B cell (primary cell): ENCODE measurements around the gene ZBED4. TPM values are rescaled to one million over a fixed set of nuclear protein-coding genes. Genes with fewer than 3 reads are reported as not detected.

Experiments
- ATAC-seq: fragments of 200-7000 bp; cut with Tn5 transposase; one replicate; pipeline ENCODE4 v1.10.0; 2021; ENCODE audit warnings: low read depth, mild to moderate bottlenecking, moderate number of reproducible peaks, moderate library complexity
- CTCF ChIA-PET: fragments of 350-600 bp; sonication (Branson Sonifier 250); formaldehyde crosslinking; loops from one replicate; lab custom pipeline; 2021; ENCODE audit warnings: antibody characterized with exemption, inconsistent platforms; lab: Charles Lee
- POLR2A ChIA-PET: fragments of 350-600 bp; sonication (Branson Sonifier 250); formaldehyde crosslinking; loops from one replicate; lab custom pipeline; 2021; ENCODE audit warnings: antibody characterized with exemption; lab: Charles Lee
- DNase-seq: peaks from one replicate; pipeline ENCODE4 v3.0.0; 2013
- H2AFZ ChIP-seq: 2 replicates; pipeline ENCODE4 v1.6.1; 2012; ENCODE audit warnings: mild to moderate bottlenecking, low read depth, low read length; ENCODE audit not compliant: insufficient read depth, poor library complexity, severe bottlenecking
- H3K27ac ChIP-seq, 2 donors: 1 replicate in 1 of 2; 2 replicates in 1 of 2; pipeline ENCODE4 v1.5.1; 2012 to 2013; ENCODE audit warnings: low read length in 2 of 2, mild to moderate bottlenecking in 2 of 2, moderate library complexity in 1 of 2
- H3K27me3 ChIP-seq, 4 experiments: fragments of 200-600 bp in 1 of 4; sonication (generic) in 1 of 4; replicated peaks in 1 of 4; 1 replicate in 2 of 4; 2 replicates in 2 of 4; pipeline versions ENCODE4 v1.6.1 to v1.7.0; 2013 to 2016; ENCODE audit warnings: low read length in 3 of 4, mild to moderate bottlenecking in 2 of 4, mixed read lengths in 1 of 4, moderate library complexity in 1 of 4; ENCODE audit not compliant: insufficient read depth in 4 of 4, control insufficient read depth in 3 of 4; ENCODE audit errors: control extremely low read depth in 1 of 4
- H3K36me3 ChIP-seq, 2 experiments: replicated peaks in 1 of 2; 1 replicate in 1 of 2; 2 replicates in 1 of 2; pipeline versions ENCODE4 v1.6.1 to v1.7.1; 2013; ENCODE audit warnings: low read length in 1 of 2; ENCODE audit not compliant: insufficient read depth in 2 of 2, control insufficient read depth in 1 of 2; ENCODE audit errors: control extremely low read depth in 1 of 2, extremely low read depth in 1 of 2
- H3K4me1 ChIP-seq, 2 donors: fragments of 200-600 bp in 1 of 2; sonication (generic) in 1 of 2; 1 replicate in 1 of 2; 2 replicates in 1 of 2; pipeline versions ENCODE4 v1.5.1 to v1.6.1; 2013 to 2017; ENCODE audit warnings: low read length in 2 of 2; ENCODE audit not compliant: control insufficient read depth in 2 of 2, insufficient read depth in 2 of 2
- H3K4me2 ChIP-seq: replicated peaks from 2 replicates; pipeline ENCODE3; 2012; ENCODE audit warnings: mild to moderate bottlenecking, low read depth, low read length; ENCODE audit not compliant: poor library complexity, severe bottlenecking
- H3K4me3 ChIP-seq, 5 experiments: fragments of 200-600 bp in 1 of 5; sonication (generic) in 1 of 5; 1 replicate in 3 of 5; 2 replicates in 2 of 5; pipeline versions ENCODE4 v1.5.1 to v1.7.0; 2011 to 2016; ENCODE audit warnings: low read length in 4 of 5, mild to moderate bottlenecking in 4 of 5, low read depth in 2 of 5, control low read depth in 1 of 5, moderate library complexity in 1 of 5; ENCODE audit not compliant: insufficient read depth in 1 of 5; ENCODE audit errors: control extremely low read depth in 1 of 5, extremely low read depth in 1 of 5
- H3K79me2 ChIP-seq: fragments of 200-600 bp; sonication (generic); one replicate; pipeline ENCODE4 v1.6.0; 2016; ENCODE audit warnings: low read length; ENCODE audit not compliant: control insufficient read depth, insufficient read depth
- H3K9ac ChIP-seq: fragments of 200-600 bp; sonication (generic); 2 replicates; pipeline ENCODE4 v1.6.1; 2017; ENCODE audit warnings: mild to moderate bottlenecking, low read length, moderate library complexity
- H3K9me3 ChIP-seq, 3 donors: one replicate each; pipeline versions ENCODE4 v1.6.1 to v1.7.1; 2013; ENCODE audit warnings: low read length in 2 of 3; ENCODE audit not compliant: control insufficient read depth in 2 of 3, insufficient read depth in 1 of 3; ENCODE audit errors: control extremely low read depth in 1 of 3
- H4K20me1 ChIP-seq: 2 replicates; pipeline ENCODE4 v1.6.0; 2012; ENCODE audit warnings: mild to moderate bottlenecking, low read length; ENCODE audit not compliant: insufficient read depth, control insufficient read depth, poor library complexity, severe bottlenecking
- H3K27ac Mint-ChIP-seq: one replicate; pipeline ENCODE4 v1.8.0; 2021; ENCODE audit warnings: mixed read lengths
- H3K27me3 Mint-ChIP-seq: one replicate; pipeline ENCODE4 v1.8.0; 2021; ENCODE audit warnings: mixed read lengths
- H3K4me1 Mint-ChIP-seq: one replicate; pipeline ENCODE4 v1.8.0; 2021; ENCODE audit warnings: mixed read lengths
- H3K4me3 Mint-ChIP-seq: one replicate; pipeline ENCODE4 v1.8.0; 2021; ENCODE audit warnings: mixed read lengths
- H3K9me3 Mint-ChIP-seq: one replicate; pipeline ENCODE4 v1.8.0; 2022; ENCODE audit warnings: mixed read lengths; ENCODE audit not compliant: insufficient read depth
- CTCF ChIP-seq: fragments of 200-600 bp; IDR thresholded peaks from one replicate; pipeline ENCODE4 v1.8.0; 2022; ENCODE audit warnings: antibody characterized with exemption, mild to moderate bottlenecking
- EZH2 ChIP-seq: IDR thresholded peaks from 2 replicates; pipeline ENCODE4 v1.6.1; 2012; ENCODE audit warnings: borderline replicate concordance, low read depth, mild to moderate bottlenecking, moderate library complexity, low read length; ENCODE audit not compliant: insufficient read depth, poor library complexity, severe bottlenecking
- WGBS: methylation state at CpG from one replicate; pipeline ENCODE4 v1.1.5; 2013; ENCODE audit warnings: missing lambda C conversion rate; ENCODE audit not compliant: insufficient coverage; 5-methylcytosine and 5-hydroxymethylcytosine counted together
- intact Hi-C: fragments of 100-400 bp; cut with micrococcal nuclease; formaldehyde crosslinking; loops from one replicate; pipeline ENCODE4 v1.10.0; 2022
- polyA plus RNA-seq: library from polyadenylated mRNA; depleted of rRNA; stranded (reverse); fragments of >200 nt; gene quantifications from 2 replicates; pipeline ENCODE4 v1.2.3, GENCODE V29; 2012
- total RNA-seq, 2 donors: library from RNA; stranded (reverse); fragments of 120-200 nt in 1 of 2; gene quantifications; 1 replicate in 1 of 2; 2 replicates in 1 of 2; pipeline versions ENCODE4 v1.2.3 to v1.2.4, GENCODE V29; 2013 to 2022

Gene ZBED4
- total and polyA plus RNA-seq, 2 donors (not counting 1 experiment from before 2014, with no cell fraction given): 5.9 to 14.6 TPM

GRCh38 chr22:49893025-49893424 lies 39.4 kb downstream of the ZBED4 start:
- H3K4me1 ChIP-seq: no peaks in the 10 kb centered on the region
- no peak overlapping the region for H2AFZ ChIP-seq
- peaks cover 0 to 14% of the 10 kb centered on the region in 2 experiments for H3K36me3 ChIP-seq
- H3K4me3 Mint-ChIP-seq: no peak overlapping the region
- H3K27me3 ChIP-seq: no peaks in the 10 kb centered on the region
- intact Hi-C loops: no loop called here
- H3K4me3 ChIP-seq: no peak overlapping the region
- H3K27ac ChIP-seq: no peak overlapping the region
- no peak overlapping the region for H3K9ac ChIP-seq
- ChIA-PET POLR2A (no interaction called here), CTCF (no interaction called here)
- H3K79me2 ChIP-seq: peaks cover 6% of the 10 kb centered on the region
- ATAC-seq: no peak
- H3K9me3 Mint-ChIP-seq: peaks cover 7% of the 10 kb centered on the region
- peaks cover 0 to 20% (median 6%) of the 10 kb centered on the region in 3 donors for H3K9me3 ChIP-seq
- no peak for TF ChIP-seq EZH2
- TF ChIP-seq CTCF: no peak
- no peaks in the 10 kb centered on the region for H3K4me1 Mint-ChIP-seq
- no peak overlapping the region for H3K27ac Mint-ChIP-seq
- H3K4me2 ChIP-seq: no peak overlapping the region
- no peak for DNase-seq
- WGBS: 99% methylated on average over 4 of the region's 4 CpGs
- peaks cover 14% of the 10 kb centered on the region for H4K20me1 ChIP-seq
- H3K27me3 Mint-ChIP-seq: no peaks in the 10 kb centered on the region

- ChIA-PET POLR2A (no interaction called here), CTCF (no interaction called here)
- no CpG with 5 or more reads among the region's 8 CpGs for WGBS
- intact Hi-C loops: no loop called here
- Mint-ChIP-seq H3K27ac (no peak overlapping the region), H3K4me3 (no peak overlapping the region), H3K9me3 (peaks cover 7% of the 10 kb centered on the region), H3K4me1 (no peaks in the 10 kb centered on the region), H3K27me3 (no peaks in the 10 kb centered on the region)
- ATAC-seq: no peak
- H3K36me3 ChIP-seq: peaks cover 0 to 7% of the 10 kb centered on the region in 2 experiments
- H2AFZ ChIP-seq: no peak overlapping the region
- H3K4me3 ChIP-seq: no peak overlapping the region
- no peak overlapping the region for H3K4me2 ChIP-seq
- H4K20me1 ChIP-seq: peaks cover 4% of the 10 kb centered on the region
- H3K27me3 ChIP-seq: no peaks in the 10 kb centered on the region
- TF ChIP-seq EZH2 (no peak), CTCF (no peak)
- peaks cover 0 to 12% (median 6%) of the 10 kb centered on the region in 3 donors for H3K9me3 ChIP-seq
- no peak for DNase-seq
- H3K4me1 ChIP-seq: no peaks in the 10 kb centered on the region
- H3K27ac ChIP-seq: no peak overlapping the region
- H3K79me2 ChIP-seq: peaks cover 2% of the 10 kb centered on the region
- no peak overlapping the region for H3K9ac ChIP-seq
These were observed 40.8 kb downstream of the ZBED4 start for GRCh38 chr22:49894322-49895054.
